Measurements from ENCODE around the gene WHRN.

- no peak for TF ChIP-seq CTCF (IDR thresholded peaks at IDR 0.05; ENCODE audit: control extremely low read depth in 1 of 3, insufficient read depth in 1 of 3, low read depth in 1 of 3, low read length in 3 of 3)
- TF ChIP-seq POLR2A (IDR thresholded peaks at IDR 0.05; ENCODE audit: control extremely low read depth in 1 of 2, low read depth in 2 of 2, low read length in 2 of 2), result no peak
- TF ChIP-seq CHD1 (IDR thresholded peaks at IDR 0.05; ENCODE audit: low read depth, low read length), result no peak
- TF ChIP-seq SIRT6 (IDR thresholded peaks at IDR 0.05; ENCODE audit: low read length), result no peak
- no peak for TF ChIP-seq SP2 (IDR thresholded peaks at IDR 0.05; ENCODE audit: low read length)
- TF ChIP-seq KDM1A (IDR thresholded peaks at IDR 0.05; ENCODE audit: borderline replicate concordance, low read length), result no peak
- no peak for TF ChIP-seq EP300 (IDR thresholded peaks at IDR 0.05; ENCODE audit: borderline replicate concordance in 1 of 2, low read depth in 2 of 2, low read length in 2 of 2)
- no peak for TF ChIP-seq ATF3 (IDR thresholded peaks at IDR 0.05; ENCODE audit: insufficient read depth, low read depth, low read length)
- TF ChIP-seq EZH2 (IDR thresholded peaks at IDR 0.05; ENCODE audit: low read depth, low read length, severe bottlenecking), result no peak
Observed at GRCh38 chr9:114518120-114518519, 12.8 kb upstream of the WHRN start.

Data from H1 (cell line).